WTC11 (cell line): ENCODE measurements around the gene GALNT7. TPM values are rescaled to one million over a fixed set of nuclear protein-coding genes. Genes with fewer than 3 reads are reported as not detected.

ENCODE experiments used
- ATAC-seq: fragments of 200-7000 bp; cut with Tn5 transposase; 2 replicates; pipeline ENCODE4 v1.10.0; 2021; ENCODE audit warnings: mild to moderate bottlenecking, moderate library complexity
- CTCF ChIA-PET: fragments of 300-600 bp; sonication (Branson Sonifier 250); formaldehyde crosslinking; loops from one replicate; lab custom pipeline; 2021; ENCODE audit warnings: antibody characterized with exemption; lab: Charles Lee
- POLR2A ChIA-PET: fragments of 350-600 bp; sonication (Branson Sonifier 250); formaldehyde crosslinking; loops from one replicate; lab custom pipeline; 2021; ENCODE audit warnings: antibody characterized with exemption; lab: Charles Lee
- DNase-seq: peaks from one replicate; pipeline ENCODE4 v3.0.0; 2021; ENCODE audit warnings: low spot score
- H3K27ac Mint-ChIP-seq: 2 replicates; pipeline ENCODE4 v1.8.0; 2021; ENCODE audit warnings: mixed read lengths
- H3K27me3 Mint-ChIP-seq: 2 replicates; pipeline ENCODE4 v1.8.0; 2021; ENCODE audit warnings: low read depth, mild to moderate bottlenecking, moderate library complexity, mixed read lengths
- H3K36me3 Mint-ChIP-seq: 2 replicates; pipeline ENCODE4 v1.8.0; 2021; ENCODE audit warnings: mixed read lengths
- H3K4me1 Mint-ChIP-seq: 2 replicates; pipeline ENCODE4 v1.8.0; 2022; ENCODE audit warnings: mixed read lengths
- H3K4me3 Mint-ChIP-seq: 2 replicates; pipeline ENCODE4 v1.8.0; 2021; ENCODE audit warnings: mild to moderate bottlenecking, moderate library complexity, mixed read lengths
- H3K9me3 Mint-ChIP-seq: 2 replicates; pipeline ENCODE4 v1.8.0; 2021; ENCODE audit warnings: mixed read lengths
- CBFB ChIP-seq: sonication (generic); formaldehyde crosslinking; IDR thresholded peaks from 2 replicates; pipeline ENCODE4 v1.8.1; 2022; ENCODE audit warnings: mild to moderate bottlenecking, low read depth, missing genetic modification reagents
- ELF4 ChIP-seq: sonication (generic); formaldehyde crosslinking; IDR thresholded peaks from 2 replicates; pipeline ENCODE4 v1.8.1; 2022; ENCODE audit warnings: low read depth, mild to moderate bottlenecking, moderate library complexity, missing genetic modification reagents
- ESRRA ChIP-seq: sonication (generic); formaldehyde crosslinking; IDR thresholded peaks from 2 replicates; pipeline ENCODE4 v1.8.1; 2022; ENCODE audit warnings: mild to moderate bottlenecking, missing genetic modification reagents, borderline replicate concordance
- GRHL2 ChIP-seq: fragments of 250-450 bp; sonication (Bioruptor Pico); IDR thresholded peaks from 2 replicates; pipeline ENCODE4 v1.8.0; 2022; ENCODE audit warnings: mild to moderate bottlenecking, moderate library complexity; ENCODE audit not compliant: insufficient replicate concordance, severe bottlenecking
- NR3C1 ChIP-seq: sonication (generic); formaldehyde crosslinking; conservative IDR thresholded peaks from 2 replicates; pipeline ENCODE4 v1.8.1; 2023; ENCODE audit warnings: low read depth, mild to moderate bottlenecking, missing genetic modification reagents
- PRRX2 ChIP-seq: fragments of 250-450 bp; sonication (Bioruptor Pico); IDR thresholded peaks from 2 replicates; pipeline ENCODE4 v1.8.0; 2021; ENCODE audit warnings: mild to moderate bottlenecking
- RORB ChIP-seq: fragments of 250-450 bp; sonication (Bioruptor Pico); IDR thresholded peaks from 2 replicates; pipeline ENCODE4 v1.9.0; 2021; ENCODE audit warnings: mild to moderate bottlenecking
- ZNF219 ChIP-seq: sonication (generic); formaldehyde crosslinking; IDR thresholded peaks from 2 replicates; pipeline ENCODE4 v1.8.0; 2023; ENCODE audit warnings: missing genetic modification reagents, mild to moderate bottlenecking, borderline replicate concordance
- ZNF317 ChIP-seq: sonication (generic); formaldehyde crosslinking; IDR thresholded peaks from 2 replicates; pipeline ENCODE4 v1.8.1; 2023; ENCODE audit warnings: low read depth, mild to moderate bottlenecking, moderate library complexity, missing genetic modification reagents, borderline replicate concordance
- total RNA-seq: library from RNA; stranded (reverse); gene quantifications from 3 replicates; pipeline ENCODE4 v1.2.3, GENCODE V29; 2021
- TF ChIP-seq, protein P1 (sequence below): sonication (generic); formaldehyde crosslinking; conservative IDR thresholded peaks from 2 replicates; pipeline ENCODE4 v1.8.1; 2022; ENCODE audit warnings: mild to moderate bottlenecking, missing genetic modification reagents
- TF ChIP-seq, protein P2 (sequence below): fragments of 250-450 bp; sonication (Bioruptor Pico); IDR thresholded peaks from 2 replicates; pipeline ENCODE4 v2.1.2; 2022; ENCODE audit warnings: mild to moderate bottlenecking, moderate library complexity
- TF ChIP-seq, protein P3 (sequence below): fragments of 250-450 bp; sonication (Bioruptor Pico); IDR thresholded peaks from 2 replicates; pipeline ENCODE4 v1.9.0; 2021; ENCODE audit warnings: mild to moderate bottlenecking, borderline replicate concordance
- TF ChIP-seq, protein P4 (sequence below): sonication (generic); formaldehyde crosslinking; IDR thresholded peaks from 2 replicates; pipeline ENCODE4 v1.8.1; 2023; ENCODE audit warnings: mild to moderate bottlenecking, missing genetic modification reagents, borderline replicate concordance
- TF ChIP-seq, protein P5 (sequence below): sonication (generic); formaldehyde crosslinking; IDR thresholded peaks from 2 replicates; pipeline ENCODE4 v1.8.0; 2022; ENCODE audit warnings: missing genetic modification reagents

Gene GALNT7
- total RNA-seq, 1 experiment from 2014 or later = 86.9 TPM

DNA sequence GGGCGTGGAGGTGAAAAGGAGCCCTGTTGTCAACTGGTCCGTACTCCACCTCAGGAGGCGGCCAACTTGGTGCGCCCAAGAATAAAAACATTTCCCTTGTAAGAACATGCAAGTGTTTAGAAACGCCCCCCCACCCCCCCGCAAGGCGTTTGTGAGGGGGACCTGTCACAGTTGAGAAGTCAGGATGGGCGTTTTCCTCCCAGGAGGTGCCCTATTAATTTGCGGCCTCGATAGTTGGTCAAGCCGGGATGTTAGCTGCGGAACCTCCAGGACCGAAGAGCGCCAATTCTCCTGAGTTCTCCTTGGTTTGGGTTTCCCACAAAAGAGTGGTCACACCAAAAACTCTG is 201.5 kb downstream of the GALNT7 start:
- Mint-ChIP-seq H3K4me1 (peaks cover 25% of the 10 kb centered on the region), H3K9me3 (no peaks in the 10 kb centered on the region), H3K27ac (peak overlapping the region; percentile 100), H3K27me3 (peaks cover 7% of the 10 kb centered on the region), H3K4me3 (peak overlapping the region; percentile 100), H3K36me3 (peaks cover 8% of the 10 kb centered on the region)
- ChIA-PET POLR2A (interaction anchor here (0.6 to 4.5 kb wide), 9 partner anchors 12 to 357 kb away, joined by 3 to 109 read pairs (median 3); partner anchors contain the start of gene HMGB2), CTCF (interaction anchor here (0.6 to 3.3 kb wide), 18 partner anchors 9 to 743 kb away, joined by 3 to 25 read pairs (median 4); partner anchors contain the start of gene HMGB2)
- ATAC-seq (no peak), DNase-seq (peak; percentile 36)
- no peak for TF ChIP-seq NR3C1 (CRISPR knock-in tag)
- TF ChIP-seq, protein P1, sequence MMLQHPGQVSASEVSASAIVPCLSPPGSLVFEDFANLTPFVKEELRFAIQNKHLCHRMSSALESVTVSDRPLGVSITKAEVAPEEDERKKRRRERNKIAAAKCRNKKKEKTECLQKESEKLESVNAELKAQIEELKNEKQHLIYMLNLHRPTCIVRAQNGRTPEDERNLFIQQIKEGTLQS (CRISPR knock-in tag) = no peak
- TF ChIP-seq, protein P2, sequence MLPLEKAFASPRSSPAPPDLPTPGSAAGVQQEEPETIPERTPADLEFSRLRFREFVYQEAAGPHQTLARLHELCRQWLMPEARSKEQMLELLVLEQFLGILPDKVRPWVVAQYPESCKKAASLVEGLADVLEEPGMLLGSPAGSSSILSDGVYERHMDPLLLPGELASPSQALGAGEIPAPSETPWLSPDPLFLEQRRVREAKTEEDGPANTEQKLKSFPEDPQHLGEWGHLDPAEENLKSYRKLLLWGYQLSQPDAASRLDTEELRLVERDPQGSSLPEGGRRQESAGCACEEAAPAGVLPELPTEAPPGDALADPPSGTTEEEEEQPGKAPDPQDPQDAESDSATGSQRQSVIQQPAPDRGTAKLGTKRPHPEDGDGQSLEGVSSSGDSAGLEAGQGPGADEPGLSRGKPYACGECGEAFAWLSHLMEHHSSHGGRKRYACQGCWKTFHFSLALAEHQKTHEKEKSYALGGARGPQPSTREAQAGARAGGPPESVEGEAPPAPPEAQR (CRISPR knock-in tag) = no peak
- no peak for TF ChIP-seq ELF4 (CRISPR knock-in tag)
- no peak for TF ChIP-seq ESRRA (CRISPR knock-in tag)
- TF ChIP-seq PRRX2 (CRISPR knock-in tag) = no peak
- TF ChIP-seq, protein P3, sequence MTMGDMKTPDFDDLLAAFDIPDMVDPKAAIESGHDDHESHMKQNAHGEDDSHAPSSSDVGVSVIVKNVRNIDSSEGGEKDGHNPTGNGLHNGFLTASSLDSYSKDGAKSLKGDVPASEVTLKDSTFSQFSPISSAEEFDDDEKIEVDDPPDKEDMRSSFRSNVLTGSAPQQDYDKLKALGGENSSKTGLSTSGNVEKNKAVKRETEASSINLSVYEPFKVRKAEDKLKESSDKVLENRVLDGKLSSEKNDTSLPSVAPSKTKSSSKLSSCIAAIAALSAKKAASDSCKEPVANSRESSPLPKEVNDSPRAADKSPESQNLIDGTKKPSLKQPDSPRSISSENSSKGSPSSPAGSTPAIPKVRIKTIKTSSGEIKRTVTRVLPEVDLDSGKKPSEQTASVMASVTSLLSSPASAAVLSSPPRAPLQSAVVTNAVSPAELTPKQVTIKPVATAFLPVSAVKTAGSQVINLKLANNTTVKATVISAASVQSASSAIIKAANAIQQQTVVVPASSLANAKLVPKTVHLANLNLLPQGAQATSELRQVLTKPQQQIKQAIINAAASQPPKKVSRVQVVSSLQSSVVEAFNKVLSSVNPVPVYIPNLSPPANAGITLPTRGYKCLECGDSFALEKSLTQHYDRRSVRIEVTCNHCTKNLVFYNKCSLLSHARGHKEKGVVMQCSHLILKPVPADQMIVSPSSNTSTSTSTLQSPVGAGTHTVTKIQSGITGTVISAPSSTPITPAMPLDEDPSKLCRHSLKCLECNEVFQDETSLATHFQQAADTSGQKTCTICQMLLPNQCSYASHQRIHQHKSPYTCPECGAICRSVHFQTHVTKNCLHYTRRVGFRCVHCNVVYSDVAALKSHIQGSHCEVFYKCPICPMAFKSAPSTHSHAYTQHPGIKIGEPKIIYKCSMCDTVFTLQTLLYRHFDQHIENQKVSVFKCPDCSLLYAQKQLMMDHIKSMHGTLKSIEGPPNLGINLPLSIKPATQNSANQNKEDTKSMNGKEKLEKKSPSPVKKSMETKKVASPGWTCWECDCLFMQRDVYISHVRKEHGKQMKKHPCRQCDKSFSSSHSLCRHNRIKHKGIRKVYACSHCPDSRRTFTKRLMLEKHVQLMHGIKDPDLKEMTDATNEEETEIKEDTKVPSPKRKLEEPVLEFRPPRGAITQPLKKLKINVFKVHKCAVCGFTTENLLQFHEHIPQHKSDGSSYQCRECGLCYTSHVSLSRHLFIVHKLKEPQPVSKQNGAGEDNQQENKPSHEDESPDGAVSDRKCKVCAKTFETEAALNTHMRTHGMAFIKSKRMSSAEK (CRISPR knock-in tag) = no peak
- TF ChIP-seq GRHL2 (CRISPR knock-in tag) = no peak
- no peak for TF ChIP-seq RORB (CRISPR knock-in tag)
- TF ChIP-seq, protein P4, sequence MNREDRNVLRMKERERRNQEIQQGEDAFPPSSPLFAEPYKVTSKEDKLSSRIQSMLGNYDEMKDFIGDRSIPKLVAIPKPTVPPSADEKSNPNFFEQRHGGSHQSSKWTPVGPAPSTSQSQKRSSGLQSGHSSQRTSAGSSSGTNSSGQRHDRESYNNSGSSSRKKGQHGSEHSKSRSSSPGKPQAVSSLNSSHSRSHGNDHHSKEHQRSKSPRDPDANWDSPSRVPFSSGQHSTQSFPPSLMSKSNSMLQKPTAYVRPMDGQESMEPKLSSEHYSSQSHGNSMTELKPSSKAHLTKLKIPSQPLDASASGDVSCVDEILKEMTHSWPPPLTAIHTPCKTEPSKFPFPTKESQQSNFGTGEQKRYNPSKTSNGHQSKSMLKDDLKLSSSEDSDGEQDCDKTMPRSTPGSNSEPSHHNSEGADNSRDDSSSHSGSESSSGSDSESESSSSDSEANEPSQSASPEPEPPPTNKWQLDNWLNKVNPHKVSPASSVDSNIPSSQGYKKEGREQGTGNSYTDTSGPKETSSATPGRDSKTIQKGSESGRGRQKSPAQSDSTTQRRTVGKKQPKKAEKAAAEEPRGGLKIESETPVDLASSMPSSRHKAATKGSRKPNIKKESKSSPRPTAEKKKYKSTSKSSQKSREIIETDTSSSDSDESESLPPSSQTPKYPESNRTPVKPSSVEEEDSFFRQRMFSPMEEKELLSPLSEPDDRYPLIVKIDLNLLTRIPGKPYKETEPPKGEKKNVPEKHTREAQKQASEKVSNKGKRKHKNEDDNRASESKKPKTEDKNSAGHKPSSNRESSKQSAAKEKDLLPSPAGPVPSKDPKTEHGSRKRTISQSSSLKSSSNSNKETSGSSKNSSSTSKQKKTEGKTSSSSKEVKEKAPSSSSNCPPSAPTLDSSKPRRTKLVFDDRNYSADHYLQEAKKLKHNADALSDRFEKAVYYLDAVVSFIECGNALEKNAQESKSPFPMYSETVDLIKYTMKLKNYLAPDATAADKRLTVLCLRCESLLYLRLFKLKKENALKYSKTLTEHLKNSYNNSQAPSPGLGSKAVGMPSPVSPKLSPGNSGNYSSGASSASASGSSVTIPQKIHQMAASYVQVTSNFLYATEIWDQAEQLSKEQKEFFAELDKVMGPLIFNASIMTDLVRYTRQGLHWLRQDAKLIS (CRISPR knock-in tag) = no peak
- TF ChIP-seq ZNF219 (CRISPR knock-in tag) = no peak
- TF ChIP-seq, protein P5, sequence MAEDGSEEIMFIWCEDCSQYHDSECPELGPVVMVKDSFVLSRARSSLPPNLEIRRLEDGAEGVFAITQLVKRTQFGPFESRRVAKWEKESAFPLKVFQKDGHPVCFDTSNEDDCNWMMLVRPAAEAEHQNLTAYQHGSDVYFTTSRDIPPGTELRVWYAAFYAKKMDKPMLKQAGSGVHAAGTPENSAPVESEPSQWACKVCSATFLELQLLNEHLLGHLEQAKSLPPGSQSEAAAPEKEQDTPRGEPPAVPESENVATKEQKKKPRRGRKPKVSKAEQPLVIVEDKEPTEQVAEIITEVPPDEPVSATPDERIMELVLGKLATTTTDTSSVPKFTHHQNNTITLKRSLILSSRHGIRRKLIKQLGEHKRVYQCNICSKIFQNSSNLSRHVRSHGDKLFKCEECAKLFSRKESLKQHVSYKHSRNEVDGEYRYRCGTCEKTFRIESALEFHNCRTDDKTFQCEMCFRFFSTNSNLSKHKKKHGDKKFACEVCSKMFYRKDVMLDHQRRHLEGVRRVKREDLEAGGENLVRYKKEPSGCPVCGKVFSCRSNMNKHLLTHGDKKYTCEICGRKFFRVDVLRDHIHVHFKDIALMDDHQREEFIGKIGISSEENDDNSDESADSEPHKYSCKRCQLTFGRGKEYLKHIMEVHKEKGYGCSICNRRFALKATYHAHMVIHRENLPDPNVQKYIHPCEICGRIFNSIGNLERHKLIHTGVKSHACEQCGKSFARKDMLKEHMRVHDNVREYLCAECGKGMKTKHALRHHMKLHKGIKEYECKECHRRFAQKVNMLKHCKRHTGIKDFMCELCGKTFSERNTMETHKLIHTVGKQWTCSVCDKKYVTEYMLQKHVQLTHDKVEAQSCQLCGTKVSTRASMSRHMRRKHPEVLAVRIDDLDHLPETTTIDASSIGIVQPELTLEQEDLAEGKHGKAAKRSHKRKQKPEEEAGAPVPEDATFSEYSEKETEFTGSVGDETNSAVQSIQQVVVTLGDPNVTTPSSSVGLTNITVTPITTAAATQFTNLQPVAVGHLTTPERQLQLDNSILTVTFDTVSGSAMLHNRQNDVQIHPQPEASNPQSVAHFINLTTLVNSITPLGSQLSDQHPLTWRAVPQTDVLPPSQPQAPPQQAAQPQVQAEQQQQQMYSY = no peak
- TF ChIP-seq CBFB = no peak
- TF ChIP-seq ZNF317 (CRISPR knock-in tag) = no peak
